ENCODE data around the gene OR10G3. TPM values are rescaled to one million over a fixed set of nuclear protein-coding genes. Genes with fewer than 3 reads are reported as not detected.

Gene OR10G3
- total RNA-seq, 1 experiment from 2014 or later, result not detected

- H3K4me1 ChIP-seq (ENCODE audit: insufficient read depth, low read length), result peaks cover 18% of the 10 kb centered on the region; the same call in 1 of the 2 replicates
- Mint-ChIP-seq H3K36me3 (ENCODE audit: insufficient read depth in 1 of 3, low read depth in 3 of 3) (peaks cover 47 to 69% (median 54%) of the 10 kb centered on the region in 3 experiments), H3K27ac (peak overlapping the region; percentile 97 to 100 (median 99)), H3K9me3 (no peaks in the 10 kb centered on the region), H3K4me3 (peak overlapping the region; percentile 83 to 86), H3K27me3 (ENCODE audit: low read depth) (no peaks in the 10 kb centered on the region), H3K4me1 (peaks cover 75 to 77% of the 10 kb centered on the region in 2 experiments)
- H3K27me3 ChIP-seq (ENCODE audit: insufficient read depth, low read length), result no peaks in the 10 kb centered on the region
- H3K9ac ChIP-seq (ENCODE audit: extremely low read depth, insufficient read length, low read length), result peak overlapping the region; percentile 82
- peaks cover 8% of the 10 kb centered on the region for H3K23me2 ChIP-seq (ENCODE audit: insufficient read length, low read depth, low read length, poor library complexity, severe bottlenecking)
- H3K27ac ChIP-seq (ENCODE audit: insufficient read length, low read depth, low read length), result no peak overlapping the region
- no peak overlapping the region for H3K23ac ChIP-seq (ENCODE audit: insufficient read length, low read depth, low read length)
- H3K9me3 ChIP-seq (ENCODE audit: control insufficient read depth, low read depth, low read length), result no peaks in the 10 kb centered on the region
- no peak overlapping the region for H3K56ac ChIP-seq (ENCODE audit: insufficient read length, low read depth, low read length)
- H4K8ac ChIP-seq (replicated peaks; ENCODE audit: insufficient read length, low read depth, low read length), result no peak overlapping the region
- no peak overlapping the region for H2BK12ac ChIP-seq (ENCODE audit: insufficient read length, low read depth, low read length)
- WGBS (ENCODE audit: extremely low coverage, insufficient read length, low lambda C conversion rate), result no CpG with 5 or more reads among the region's 12 CpGs
- no peak overlapping the region for H2AK5ac ChIP-seq (ENCODE audit: insufficient read length, low read length)
- peaks cover 11% of the 10 kb centered on the region; the same call in 1 of the 2 replicates for H3K79me2 ChIP-seq (ENCODE audit: insufficient read depth, low read length)
- no peak overlapping the region; the same call in 1 of the 2 replicates for H3K4ac ChIP-seq (ENCODE audit: low read depth, low read length)
- peak overlapping the region; percentile 65 for H3K4me2 ChIP-seq (ENCODE audit: insufficient read depth, insufficient read length, low read length)
- H4K20me1 ChIP-seq (ENCODE audit: control insufficient read depth, insufficient read depth, insufficient read length), result no peaks in the 10 kb centered on the region
- peaks cover 15% of the 10 kb centered on the region for H3K79me1 ChIP-seq (ENCODE audit: insufficient read depth, low read depth, low read length, poor library complexity, severe bottlenecking)
- H3K18ac ChIP-seq (ENCODE audit: insufficient read length, low read depth, low read length), result no peak overlapping the region
- H4K91ac ChIP-seq (ENCODE audit: insufficient read length, low read depth, low read length), result no peak overlapping the region
- DNase-seq, result no peak
- H4K5ac ChIP-seq (ENCODE audit: insufficient read length, low read depth, low read length), result no peak overlapping the region
- H3K14ac ChIP-seq (ENCODE audit: insufficient read depth, low read length), result peak overlapping the region; percentile 94; the same call in 1 of the 2 replicates
- H2BK5ac ChIP-seq (ENCODE audit: insufficient read length, low read length), result no peak overlapping the region
- no peak overlapping the region for H2BK15ac ChIP-seq (ENCODE audit: low read depth, low read length)
- H3T11ph ChIP-seq (ENCODE audit: low read length), result no peak overlapping the region
- TF ChIP-seq CTCF (conservative IDR thresholded peaks at IDR 0.05), result no peak
- H2BK120ac ChIP-seq (ENCODE audit: low read depth, low read length, poor library complexity, severe bottlenecking), result no peak overlapping the region
- H2BK20ac ChIP-seq (ENCODE audit: low read depth, low read length, poor library complexity, severe bottlenecking), result no peak overlapping the region
- no peak overlapping the region for H2AFZ ChIP-seq (ENCODE audit: low read length)
Measured at GRCh38 chr14:21525571-21525961, 54.3 kb downstream of the OR10G3 start.

All from H9 (cell line).